Activated naive CD8-positive, alpha-beta T cell (primary cell): ENCODE measurements around the gene LBR.
A peak's percentile ranks its signal among the peaks of the same experiment; 100 is the strongest.

ENCODE experiments used
- H3K27ac Mint-ChIP-seq: one replicate; pipeline ENCODE4 v1.8.0; 2021; ENCODE audit warnings: mixed read lengths
- H3K27me3 Mint-ChIP-seq: one replicate; pipeline ENCODE4 v1.8.0; 2021; ENCODE audit warnings: mixed read lengths
- H3K36me3 Mint-ChIP-seq: one replicate; pipeline ENCODE4 v1.8.0; 2021; ENCODE audit warnings: mixed read lengths
- H3K4me1 Mint-ChIP-seq: one replicate; pipeline ENCODE4 v1.8.0; 2021; ENCODE audit warnings: low read depth, mixed read lengths
- H3K4me3 Mint-ChIP-seq: one replicate; pipeline ENCODE4 v1.8.0; 2021; ENCODE audit warnings: mild to moderate bottlenecking, mixed read lengths
- H3K9me3 Mint-ChIP-seq: one replicate; pipeline ENCODE4 v1.8.0; 2021; ENCODE audit warnings: low read depth, mixed read lengths

LBR gene

DNA sequence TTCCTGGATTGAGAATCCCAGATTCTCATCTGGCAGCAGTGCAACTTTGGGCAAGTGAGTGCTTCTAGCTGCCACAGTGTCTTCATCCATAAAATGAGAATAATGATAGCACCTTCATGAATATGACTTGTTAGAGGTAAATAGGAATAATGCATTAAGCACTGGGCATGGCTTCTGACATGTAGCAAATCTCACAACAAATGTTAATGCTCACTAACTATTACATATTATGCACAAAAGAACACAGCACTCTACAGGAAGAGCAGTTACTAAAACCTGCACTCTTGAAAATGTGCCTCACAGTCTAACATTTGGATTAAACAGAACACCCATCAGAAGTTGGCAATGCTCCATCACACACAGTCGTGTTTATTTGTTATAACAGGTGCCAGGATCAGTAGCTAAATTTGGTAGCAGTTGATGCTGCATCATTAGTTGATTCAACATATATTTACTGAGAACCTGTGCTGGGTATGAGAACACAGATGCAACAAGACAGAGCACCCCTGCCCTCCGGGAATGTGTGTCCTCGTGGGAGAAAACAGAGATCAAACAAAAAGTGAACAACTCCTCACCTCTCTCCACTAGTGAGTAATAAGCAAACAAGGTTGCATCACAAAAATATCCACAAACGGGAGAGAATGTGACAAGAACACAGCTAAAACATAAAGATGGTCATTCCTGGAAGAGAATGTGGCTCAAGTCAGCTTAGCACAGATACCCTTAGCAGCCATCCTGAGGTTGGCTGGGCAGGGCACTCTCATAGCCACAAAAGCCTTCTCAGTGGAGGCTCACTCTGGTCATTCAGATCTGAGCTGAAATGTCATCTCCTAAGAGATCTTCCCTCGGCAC is 26.2 kb upstream of the LBR start:
- Mint-ChIP-seq H3K27ac (peak overlapping the region; percentile 89), H3K27me3 (no peaks in the 10 kb centered on the region), H3K4me3 (peak overlapping the region; percentile 75), H3K9me3 (no peaks in the 10 kb centered on the region), H3K4me1 (peaks cover 38% of the 10 kb centered on the region), H3K36me3 (no peaks in the 10 kb centered on the region)

- H3K36me3 Mint-ChIP-seq, result no peaks in the 10 kb centered on the region
- H3K9me3 Mint-ChIP-seq, result no peaks in the 10 kb centered on the region
- H3K4me3 Mint-ChIP-seq, result no peak overlapping the region
- peaks cover 42% of the 10 kb centered on the region for H3K4me1 Mint-ChIP-seq
- H3K27ac Mint-ChIP-seq, result no peak overlapping the region
- H3K27me3 Mint-ChIP-seq, result no peaks in the 10 kb centered on the region
Measured at GRCh38 chr1:225451840-225452515, 24.1 kb upstream of the LBR start.

DNA sequence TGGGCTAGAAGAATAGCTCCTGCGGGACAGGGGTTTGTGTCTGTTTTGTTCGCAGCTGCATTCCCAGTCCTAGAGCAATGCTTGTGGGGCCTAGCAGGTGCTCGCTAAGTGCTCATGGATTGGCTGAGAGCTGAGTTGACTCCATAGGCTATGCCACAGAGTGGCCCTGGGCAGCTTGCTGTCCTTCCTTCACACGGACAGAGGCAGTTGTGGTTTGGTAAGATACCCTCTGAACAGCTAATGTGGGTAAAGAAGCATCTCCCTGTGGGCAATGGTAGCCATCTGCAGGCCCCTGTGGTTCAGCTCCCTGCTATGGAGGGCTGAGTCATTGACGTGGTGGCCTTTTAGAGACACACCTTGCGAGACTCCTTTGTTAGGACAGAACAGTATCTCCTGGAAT is 23.5 kb upstream of the LBR start:
- Mint-ChIP-seq H3K4me1 (peaks cover 43% of the 10 kb centered on the region), H3K36me3 (no peaks in the 10 kb centered on the region), H3K27me3 (no peaks in the 10 kb centered on the region), H3K27ac (no peak overlapping the region), H3K9me3 (no peaks in the 10 kb centered on the region), H3K4me3 (no peak overlapping the region)

DNA sequence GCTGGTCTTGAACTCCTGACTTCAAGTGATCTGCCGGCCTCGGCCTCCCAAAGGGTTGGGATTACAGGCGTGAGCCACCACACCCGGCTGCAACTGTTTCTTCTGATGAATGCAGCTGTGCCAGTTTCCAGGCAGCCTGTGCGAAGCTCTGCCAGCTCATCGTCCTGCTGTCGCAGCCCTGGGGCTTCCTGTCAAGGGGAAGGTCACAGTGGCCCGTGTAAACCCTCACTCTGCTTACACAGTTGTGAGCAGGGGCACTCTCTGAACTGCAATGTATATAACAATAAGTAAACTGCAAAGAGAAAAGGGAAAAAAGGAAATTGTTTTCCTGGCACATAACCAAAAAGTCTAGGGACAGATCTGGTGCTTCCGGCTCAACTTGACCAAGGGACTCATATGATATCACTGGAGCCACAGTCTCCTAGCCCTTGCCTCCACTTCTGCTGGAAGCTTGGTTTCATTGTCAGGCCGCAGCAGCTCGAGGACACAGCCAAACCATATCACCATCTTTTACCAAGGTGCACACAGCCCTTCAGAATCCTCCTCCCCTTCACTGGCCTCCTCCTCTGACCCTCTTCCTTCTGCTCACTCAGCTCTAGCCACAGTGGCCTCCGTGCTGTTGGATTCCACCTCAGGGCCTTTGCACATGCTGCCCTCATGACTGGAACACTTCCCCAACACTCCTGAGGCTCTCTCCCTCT is 22.8 kb upstream of the LBR start:
- H3K27ac Mint-ChIP-seq, result no peak overlapping the region
- H3K36me3 Mint-ChIP-seq, result no peaks in the 10 kb centered on the region
- peaks cover 50% of the 10 kb centered on the region for H3K4me1 Mint-ChIP-seq
- H3K4me3 Mint-ChIP-seq, result no peak overlapping the region
- no peaks in the 10 kb centered on the region for H3K9me3 Mint-ChIP-seq
- H3K27me3 Mint-ChIP-seq, result no peaks in the 10 kb centered on the region

DNA sequence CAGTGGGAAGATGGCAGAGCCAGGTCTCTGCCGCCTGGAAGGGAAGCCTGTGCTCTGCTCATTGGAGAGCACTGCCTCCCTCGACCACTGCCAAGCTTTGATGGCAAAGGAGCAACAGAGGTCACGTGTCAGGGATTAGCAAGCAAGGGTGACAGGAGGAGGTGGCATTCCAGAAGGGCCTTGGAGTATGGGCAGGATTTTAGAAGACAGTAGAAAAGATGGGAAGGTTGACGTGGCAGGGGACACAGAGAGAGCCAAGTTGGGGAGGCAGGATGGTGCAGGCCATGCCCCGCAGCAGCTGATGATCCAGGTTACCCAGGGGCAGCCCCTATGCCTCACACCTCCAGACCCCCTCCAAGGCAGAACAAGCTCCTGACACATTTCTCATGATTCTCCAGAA is 21.9 kb upstream of the LBR start:
- Mint-ChIP-seq H3K4me3 (peak overlapping the region; percentile 17), H3K4me1 (peaks cover 52% of the 10 kb centered on the region), H3K27me3 (no peaks in the 10 kb centered on the region), H3K9me3 (no peaks in the 10 kb centered on the region), H3K36me3 (no peaks in the 10 kb centered on the region), H3K27ac (no peak overlapping the region)

DNA sequence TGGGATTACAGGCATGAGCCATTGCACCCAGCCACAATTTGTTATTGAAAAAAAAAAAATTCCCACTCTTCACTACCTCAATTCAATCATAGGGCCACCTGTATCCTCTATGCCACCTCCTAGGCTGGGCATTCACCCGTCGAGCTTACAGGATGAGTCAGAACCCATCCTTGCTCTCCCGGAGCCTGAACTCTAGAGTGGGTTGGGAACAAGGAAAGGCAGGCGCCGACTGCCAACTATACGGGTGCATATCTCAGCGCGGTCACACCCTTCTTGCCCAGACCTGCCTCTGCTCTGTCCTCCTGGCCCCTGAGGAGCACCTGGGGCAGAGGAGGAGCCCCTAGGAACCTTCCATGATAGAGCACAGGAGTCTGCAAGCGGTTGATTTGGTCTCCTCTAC is 21.4 kb upstream of the LBR start:
- Mint-ChIP-seq H3K4me1 (peaks cover 52% of the 10 kb centered on the region), H3K27me3 (no peaks in the 10 kb centered on the region), H3K36me3 (no peaks in the 10 kb centered on the region), H3K27ac (peak overlapping the region; percentile 34), H3K9me3 (no peaks in the 10 kb centered on the region), H3K4me3 (no peak overlapping the region)

DNA sequence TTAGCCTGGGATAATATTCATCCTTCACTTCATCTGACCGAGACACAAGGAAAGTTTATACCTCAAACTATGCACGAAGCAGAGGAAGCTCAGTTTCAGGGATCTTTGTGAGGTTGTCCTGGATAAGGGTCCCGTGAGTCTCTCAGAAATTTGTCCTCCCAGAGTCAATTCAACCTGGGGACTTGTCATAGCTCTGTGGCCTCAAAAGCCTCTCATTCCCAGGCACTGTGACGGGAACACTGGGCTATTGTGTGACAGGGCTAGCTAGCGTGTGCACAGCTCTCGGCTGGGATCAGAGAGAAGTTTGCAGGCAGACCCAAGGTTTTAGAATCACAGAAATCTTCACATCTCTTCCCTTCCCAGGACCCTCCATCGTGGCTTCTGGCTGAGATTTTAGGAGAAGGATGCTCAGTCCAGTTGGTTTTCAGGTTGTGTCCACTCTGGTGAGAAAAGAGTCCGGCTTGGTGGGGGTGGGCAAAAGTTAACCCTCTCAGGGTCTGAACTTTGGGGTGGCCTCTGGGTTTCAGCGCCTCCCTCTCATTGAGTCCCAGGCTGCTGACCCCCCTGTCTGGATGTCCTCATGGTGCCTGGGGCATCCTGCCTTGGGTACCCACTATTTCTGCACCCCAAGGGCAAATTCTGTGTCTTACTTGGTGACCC is 20.4 kb upstream of the LBR start:
- Mint-ChIP-seq H3K9me3 (no peaks in the 10 kb centered on the region), H3K27me3 (no peaks in the 10 kb centered on the region), H3K4me1 (peaks cover 48% of the 10 kb centered on the region), H3K27ac (no peak overlapping the region), H3K4me3 (no peak overlapping the region), H3K36me3 (no peaks in the 10 kb centered on the region)

- no peak overlapping the region for H3K4me3 Mint-ChIP-seq
- peaks cover 53% of the 10 kb centered on the region for H3K4me1 Mint-ChIP-seq
- no peaks in the 10 kb centered on the region for H3K27me3 Mint-ChIP-seq
- H3K27ac Mint-ChIP-seq, result no peak overlapping the region
- H3K36me3 Mint-ChIP-seq, result no peaks in the 10 kb centered on the region
- H3K9me3 Mint-ChIP-seq, result no peaks in the 10 kb centered on the region
Measured at GRCh38 chr1:225447650-225448089, 19.8 kb upstream of the LBR start.

GRCh38 chr1:225446981-225447615 is 19.3 kb upstream of the LBR start:
- no peak overlapping the region for H3K27ac Mint-ChIP-seq
- no peaks in the 10 kb centered on the region for H3K9me3 Mint-ChIP-seq
- H3K27me3 Mint-ChIP-seq, result no peaks in the 10 kb centered on the region
- H3K4me1 Mint-ChIP-seq, result peaks cover 58% of the 10 kb centered on the region
- no peak overlapping the region for H3K4me3 Mint-ChIP-seq
- no peaks in the 10 kb centered on the region for H3K36me3 Mint-ChIP-seq

DNA sequence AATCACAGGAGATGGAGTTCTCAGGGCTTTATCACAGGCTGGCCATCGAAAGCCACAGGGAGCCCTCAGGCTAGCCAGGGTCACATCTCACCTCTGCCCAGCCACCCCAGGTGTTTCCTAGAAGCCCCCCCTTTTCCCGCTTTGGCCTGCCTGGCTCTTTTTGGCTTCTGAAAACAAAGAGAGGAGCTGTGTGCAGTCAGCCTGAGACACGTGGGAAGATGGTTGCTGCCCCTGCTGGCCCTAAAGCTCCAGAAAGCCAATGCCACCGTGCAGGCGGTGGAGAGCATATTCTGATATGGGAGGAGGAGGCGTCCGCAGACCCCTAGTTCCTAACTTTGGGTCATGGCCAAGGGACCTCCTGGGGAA is 18.7 kb upstream of the LBR start:
- Mint-ChIP-seq H3K27ac (peak overlapping the region; percentile 95), H3K4me1 (peaks cover 63% of the 10 kb centered on the region), H3K36me3 (no peaks in the 10 kb centered on the region), H3K27me3 (no peaks in the 10 kb centered on the region), H3K4me3 (no peak overlapping the region), H3K9me3 (no peaks in the 10 kb centered on the region)

GRCh38 chr1:225445639-225446594 is 18.1 kb upstream of the LBR start:
- peaks cover 67% of the 10 kb centered on the region for H3K4me1 Mint-ChIP-seq
- H3K27me3 Mint-ChIP-seq, result no peaks in the 10 kb centered on the region
- peak overlapping the region; percentile 84 for H3K4me3 Mint-ChIP-seq
- no peaks in the 10 kb centered on the region for H3K36me3 Mint-ChIP-seq
- no peaks in the 10 kb centered on the region for H3K9me3 Mint-ChIP-seq
- peak overlapping the region; percentile 95 for H3K27ac Mint-ChIP-seq

- Mint-ChIP-seq H3K4me1 (peaks cover 52% of the 10 kb centered on the region), H3K4me3 (no peak overlapping the region), H3K9me3 (no peaks in the 10 kb centered on the region), H3K36me3 (no peaks in the 10 kb centered on the region), H3K27ac (peak overlapping the region; percentile 85), H3K27me3 (no peaks in the 10 kb centered on the region)
Measured at GRCh38 chr1:225442123-225442505, 14.3 kb upstream of the LBR start.

DNA sequence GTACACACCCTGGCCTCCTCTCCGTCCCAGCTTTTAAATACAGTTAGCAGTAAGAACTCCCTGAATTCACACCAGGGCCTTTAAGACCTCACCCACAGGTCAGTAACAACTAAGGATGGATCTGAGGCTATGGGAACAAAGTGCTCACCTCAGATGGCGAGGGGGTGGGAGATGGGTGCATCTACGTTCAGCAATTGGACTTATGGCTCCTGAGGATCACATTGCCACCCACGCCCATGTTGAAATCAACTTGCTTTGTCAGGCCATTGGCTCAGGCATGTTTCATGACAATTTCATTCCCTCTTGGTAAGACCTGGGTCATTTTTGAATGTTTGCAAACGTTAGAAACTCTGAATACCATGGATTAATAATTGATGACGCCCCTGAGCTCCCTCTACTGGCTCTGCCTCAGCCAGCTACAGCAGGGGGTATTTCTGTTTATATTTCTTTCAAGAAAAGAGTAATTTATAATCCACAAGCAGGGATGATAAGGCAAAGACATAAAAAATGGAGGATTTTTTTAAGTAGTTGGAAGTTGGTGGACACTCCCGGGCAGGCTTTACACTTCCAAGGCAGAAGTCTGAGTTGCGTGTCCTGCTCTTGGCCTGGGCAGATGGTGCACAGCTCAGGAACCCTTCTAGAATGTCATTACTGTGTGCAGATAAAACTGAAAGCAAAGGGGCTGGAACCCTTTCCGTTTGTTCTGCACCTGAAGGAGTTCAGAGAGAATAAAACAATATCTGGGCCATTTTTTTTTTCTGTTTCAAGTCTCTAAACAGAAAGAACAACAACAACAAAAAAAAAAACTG is 13.7 kb upstream of the LBR start:
- peak overlapping the region; percentile 50 for H3K4me3 Mint-ChIP-seq
- peak overlapping the region; percentile 85 for H3K27ac Mint-ChIP-seq
- no peaks in the 10 kb centered on the region for H3K36me3 Mint-ChIP-seq
- peaks cover 51% of the 10 kb centered on the region for H3K4me1 Mint-ChIP-seq
- H3K27me3 Mint-ChIP-seq, result no peaks in the 10 kb centered on the region
- no peaks in the 10 kb centered on the region for H3K9me3 Mint-ChIP-seq
